Measurements from ENCODE around the gene TMEM63A. TPM values are rescaled to one million over a fixed set of nuclear protein-coding genes. Genes with fewer than 3 reads are reported as not detected.
"Not testable (repeated sequence)": the region's sequence is repeated elsewhere in the genome, so short reads cannot be mapped to it uniquely, and the experiment has no call there.

Gene TMEM63A
- total RNA-seq, 1 donor from 2014 or later, result 5.1 TPM

- peak; percentile 61 for DNase-seq (ENCODE audit: low spot score)
- Histone ChIP-seq H3K4me1 (peaks cover 33% of the 10 kb centered on the region), H2AFZ (replicated peaks) (no peak overlapping the region), H3K4me2 (peak overlapping the region; percentile 91), H3K9ac (no peak overlapping the region), H3K79me2 (ENCODE audit: low read depth) (no peaks in the 10 kb centered on the region), H4K20me1 (ENCODE audit: low read depth) (peaks cover 35% of the 10 kb centered on the region), H3K27me3 (peaks cover 35% of the 10 kb centered on the region), H3F3A (ENCODE audit: low read depth) (peaks cover 23% of the 10 kb centered on the region), H3K36me3 (no peaks in the 10 kb centered on the region), H3K9me3 (ENCODE audit: low read depth) (no peaks in the 10 kb centered on the region), H3K27ac (no peak overlapping the region), H3K4me3 (no peak overlapping the region)
- Mint-ChIP-seq H3K9me3 (no peaks in the 10 kb centered on the region), H3K27ac (no peak overlapping the region), H3K4me3 (peak overlapping the region; percentile 92), H3K4me1 (peaks cover 33% of the 10 kb centered on the region), H3K36me3 (no peaks in the 10 kb centered on the region), H3K27me3 (ENCODE audit: insufficient read depth, low read depth) (peaks cover 15% of the 10 kb centered on the region)
- TF ChIP-seq EZH2phosphoT487 (IDR thresholded peaks at IDR 0.05) (no peak), CTCF (IDR thresholded peaks at IDR 0.05) (peak; percentile 63)
Measured at GRCh38 chr1:225811622-225812487, 70.3 kb downstream of the TMEM63A start.

DNA sequence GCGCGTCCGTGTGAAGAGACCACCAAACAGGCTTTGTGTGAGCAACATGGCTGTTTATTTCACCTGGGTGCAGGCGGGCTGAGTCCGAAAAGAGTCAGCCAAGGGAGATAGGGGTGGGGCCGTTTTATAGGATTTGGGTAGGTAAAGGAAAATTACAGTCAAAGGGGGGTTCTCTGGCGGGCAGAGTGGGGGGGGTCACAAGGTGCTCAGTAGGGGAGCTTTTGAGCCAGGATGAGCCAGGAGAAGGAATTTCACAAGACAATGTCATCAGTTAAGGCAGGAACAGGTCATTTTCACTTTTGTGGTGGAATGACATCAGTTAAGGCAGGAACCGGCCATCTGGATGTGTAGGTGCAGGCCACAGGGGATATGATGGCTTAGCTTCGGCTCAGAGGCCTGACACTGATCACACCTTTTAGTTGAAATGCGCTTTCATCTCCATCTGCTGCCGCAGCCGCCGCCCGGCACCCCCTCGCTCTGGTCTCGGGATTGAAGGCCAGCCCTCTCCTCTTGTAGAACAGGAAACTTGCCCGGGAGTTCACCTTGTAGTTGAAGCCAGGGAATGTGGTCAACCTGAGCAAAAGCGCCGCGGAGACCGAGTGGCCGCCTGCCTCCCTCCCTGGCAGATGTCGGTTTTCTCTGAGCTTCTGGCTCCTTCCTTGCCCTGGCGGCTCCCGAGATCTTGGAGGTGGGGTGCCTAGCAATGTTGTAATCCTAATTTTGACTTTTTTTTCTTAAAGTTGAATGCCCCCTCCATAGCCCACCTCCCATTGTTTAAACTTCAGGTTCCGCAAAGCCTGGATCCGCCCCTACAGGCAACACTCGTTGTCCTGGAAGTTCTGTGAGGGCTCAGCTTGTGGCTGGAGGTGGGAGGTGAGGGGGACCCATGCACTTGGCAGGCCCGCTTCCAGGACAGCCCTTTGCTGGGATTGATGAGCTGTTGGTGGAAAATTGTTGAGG lies 71.3 kb downstream of the TMEM63A start:
- Mint-ChIP-seq H3K4me1 (peaks cover 33% of the 10 kb centered on the region), H3K4me3 (peak overlapping the region; percentile 92), H3K27me3 (ENCODE audit: insufficient read depth, low read depth) (peaks cover 15% of the 10 kb centered on the region)
- H4K20me1 ChIP-seq (ENCODE audit: low read depth), result peaks cover 35% of the 10 kb centered on the region
- not testable (repeated sequence) for H3K79me2 ChIP-seq (ENCODE audit: low read depth); H3K27ac ChIP-seq; H3K9me3 Mint-ChIP-seq; H3K36me3 ChIP-seq; H3K9ac ChIP-seq; H3K9me3 ChIP-seq (ENCODE audit: low read depth); H3K27ac Mint-ChIP-seq; H3K36me3 Mint-ChIP-seq
- H3K4me3 ChIP-seq, result peak overlapping the region; percentile 63
- peaks cover 23% of the 10 kb centered on the region for H3F3A ChIP-seq (ENCODE audit: low read depth)
- H2AFZ ChIP-seq (replicated peaks), result peak overlapping the region; percentile 45
- H3K4me1 ChIP-seq, result peaks cover 25% of the 10 kb centered on the region
- peak overlapping the region; percentile 91 for H3K4me2 ChIP-seq
- DNase-seq (ENCODE audit: low spot score), result peak; percentile 33
- peaks cover 35% of the 10 kb centered on the region for H3K27me3 ChIP-seq

GRCh38 chr1:225809842-225810578 lies 72.2 kb downstream of the TMEM63A start, which contains the start of gene EPHX1:
EPHX1 (plus strand) TSS chr1:225810124; CDS start chr1:225828730, 18,606 bp downstream.
- Mint-ChIP-seq H3K4me3 (peak within 1 kb of the TSS; percentile 92), H3K27me3 (ENCODE audit: insufficient read depth, low read depth) (peaks cover 15% of the 10 kb centered on the region), H3K9me3 (no peaks in the 10 kb centered on the region), H3K27ac (no peak within 1 kb of the TSS), H3K36me3 (no peaks in the 10 kb centered on the region), H3K4me1 (peaks cover 30% of the 10 kb centered on the region)
- TF ChIP-seq EZH2phosphoT487 (IDR thresholded peaks at IDR 0.05) (no peak), CTCF (IDR thresholded peaks at IDR 0.05) (peak; percentile 36)
- peaks cover 23% of the 10 kb centered on the region for H3F3A ChIP-seq (ENCODE audit: low read depth)
- no peak within 1 kb of the TSS for H3K9ac ChIP-seq
- peak within 1 kb of the TSS; percentile 91 for H3K4me2 ChIP-seq
- H2AFZ ChIP-seq (replicated peaks), result peak within 1 kb of the TSS; percentile 45
- no peaks in the 10 kb centered on the region for H3K79me2 ChIP-seq (ENCODE audit: low read depth)
- DNase-seq (ENCODE audit: low spot score), result peak; percentile 93
- H3K27me3 ChIP-seq, result peaks cover 35% of the 10 kb centered on the region
- H3K9me3 ChIP-seq (ENCODE audit: low read depth), result no peaks in the 10 kb centered on the region
- H3K4me3 ChIP-seq, result peak within 1 kb of the TSS; percentile 63
- no peak within 1 kb of the TSS for H3K27ac ChIP-seq
- peaks cover 20% of the 10 kb centered on the region for H3K4me1 ChIP-seq
- peaks cover 35% of the 10 kb centered on the region for H4K20me1 ChIP-seq (ENCODE audit: low read depth)
- no peaks in the 10 kb centered on the region for H3K36me3 ChIP-seq
